ENCODE measurements around the gene ZCRB1.

- TF ChIP-seq, protein P1, sequence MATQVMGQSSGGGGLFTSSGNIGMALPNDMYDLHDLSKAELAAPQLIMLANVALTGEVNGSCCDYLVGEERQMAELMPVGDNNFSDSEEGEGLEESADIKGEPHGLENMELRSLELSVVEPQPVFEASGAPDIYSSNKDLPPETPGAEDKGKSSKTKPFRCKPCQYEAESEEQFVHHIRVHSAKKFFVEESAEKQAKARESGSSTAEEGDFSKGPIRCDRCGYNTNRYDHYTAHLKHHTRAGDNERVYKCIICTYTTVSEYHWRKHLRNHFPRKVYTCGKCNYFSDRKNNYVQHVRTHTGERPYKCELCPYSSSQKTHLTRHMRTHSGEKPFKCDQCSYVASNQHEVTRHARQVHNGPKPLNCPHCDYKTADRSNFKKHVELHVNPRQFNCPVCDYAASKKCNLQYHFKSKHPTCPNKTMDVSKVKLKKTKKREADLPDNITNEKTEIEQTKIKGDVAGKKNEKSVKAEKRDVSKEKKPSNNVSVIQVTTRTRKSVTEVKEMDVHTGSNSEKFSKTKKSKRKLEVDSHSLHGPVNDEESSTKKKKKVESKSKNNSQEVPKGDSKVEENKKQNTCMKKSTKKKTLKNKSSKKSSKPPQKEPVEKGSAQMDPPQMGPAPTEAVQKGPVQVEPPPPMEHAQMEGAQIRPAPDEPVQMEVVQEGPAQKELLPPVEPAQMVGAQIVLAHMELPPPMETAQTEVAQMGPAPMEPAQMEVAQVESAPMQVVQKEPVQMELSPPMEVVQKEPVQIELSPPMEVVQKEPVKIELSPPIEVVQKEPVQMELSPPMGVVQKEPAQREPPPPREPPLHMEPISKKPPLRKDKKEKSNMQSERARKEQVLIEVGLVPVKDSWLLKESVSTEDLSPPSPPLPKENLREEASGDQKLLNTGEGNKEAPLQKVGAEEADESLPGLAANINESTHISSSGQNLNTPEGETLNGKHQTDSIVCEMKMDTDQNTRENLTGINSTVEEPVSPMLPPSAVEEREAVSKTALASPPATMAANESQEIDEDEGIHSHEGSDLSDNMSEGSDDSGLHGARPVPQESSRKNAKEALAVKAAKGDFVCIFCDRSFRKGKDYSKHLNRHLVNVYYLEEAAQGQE (IDR thresholded peaks at IDR 0.05; ENCODE audit: low read depth) = no peak
- TF ChIP-seq TAF1 (IDR thresholded peaks at IDR 0.05; ENCODE audit: low read depth) (no peak), RAD21 (IDR thresholded peaks at IDR 0.05; ENCODE audit: low read depth) (no peak), ZBTB7A (IDR thresholded peaks at IDR 0.05; ENCODE audit: low read depth) (no peak), TCF12 (IDR thresholded peaks at IDR 0.05; ENCODE audit: low read depth) (no peak), EP300 (IDR thresholded peaks at IDR 0.05; ENCODE audit: borderline replicate concordance) (no peak), CEBPB (IDR thresholded peaks at IDR 0.05) (no peak), CREB1 (IDR thresholded peaks at IDR 0.05; ENCODE audit: low read depth) (no peak), USF1 (IDR thresholded peaks at IDR 0.05) (no peak), EGR1 (IDR thresholded peaks at IDR 0.05) (no peak), NFIC (IDR thresholded peaks at IDR 0.05) (no peak), FOXM1 (IDR thresholded peaks at IDR 0.05; ENCODE audit: borderline replicate concordance, low read depth) (no peak)
- TF ChIP-seq, protein P2, sequence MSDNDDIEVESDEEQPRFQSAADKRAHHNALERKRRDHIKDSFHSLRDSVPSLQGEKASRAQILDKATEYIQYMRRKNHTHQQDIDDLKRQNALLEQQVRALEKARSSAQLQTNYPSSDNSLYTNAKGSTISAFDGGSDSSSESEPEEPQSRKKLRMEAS (IDR thresholded peaks at IDR 0.05) = no peak
Measured at GRCh38 chr12:42284876-42285275, 41.0 kb downstream of the ZCRB1 start.

Data from Ishikawa (cell line).